ENCODE data around the gene FAF1. TPM values are rescaled to one million over a fixed set of nuclear protein-coding genes. Genes with fewer than 3 reads are reported as not detected.

Gene FAF1
- total and polyA plus RNA-seq, 9 of the 15 experiments (the other 6 are each of a cell fraction or from before 2014, with no cell fraction given): 48.7 to 225 (median 118) TPM

DNA sequence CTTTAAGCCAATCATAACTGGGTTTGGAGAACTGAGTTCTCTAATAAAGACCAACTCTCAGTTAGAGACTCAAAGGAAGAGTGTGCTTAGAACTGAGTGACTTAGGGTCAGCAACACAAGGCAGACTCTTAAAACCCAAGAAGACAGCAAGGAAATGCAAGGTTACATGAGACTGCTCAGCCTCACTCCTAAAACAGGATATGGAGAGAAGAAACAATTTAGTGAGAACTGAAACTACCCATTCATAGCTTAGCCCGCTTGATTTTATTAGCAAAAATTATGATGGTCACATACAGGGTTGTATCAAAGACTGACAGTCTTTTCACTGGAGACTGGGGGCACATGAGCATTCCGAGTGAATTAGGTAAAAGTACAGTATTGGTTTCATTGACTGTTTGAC is 457.9 kb downstream of the FAF1 start:
- Histone ChIP-seq H3K36me3 (ENCODE audit: control insufficient read depth, insufficient read depth, low read length) (peaks cover 17% of the 10 kb centered on the region), H3K9me1 (ENCODE audit: control insufficient read depth, insufficient read depth, low read length) (no peaks in the 10 kb centered on the region), H4K20me1 (replicated peaks; ENCODE audit: control insufficient read depth, insufficient read depth, low read length) (no peaks in the 10 kb centered on the region), H3K9ac (ENCODE audit: insufficient read depth in 1 of 2, low read depth in 2 of 2, low read length in 2 of 2) (no peak overlapping the region), H3K4me3 (no peak overlapping the region), H3K27ac (ENCODE audit: extremely low read depth, low read depth, low read length) (no peak overlapping the region), H3K4me1 (replicated peaks in 1 of 2; ENCODE audit: control insufficient read depth in 2 of 2, insufficient read depth in 2 of 2, low read length in 2 of 2) (no peaks in the 10 kb centered on the region), H3K4me2 (ENCODE audit: insufficient read depth, low read length) (no peak overlapping the region), H3K79me2 (ENCODE audit: control insufficient read depth, insufficient read depth, low read length) (no peaks in the 10 kb centered on the region), H2AFZ (ENCODE audit: low read depth, low read length) (no peak overlapping the region), H3K9me3 (replicated peaks; ENCODE audit: control insufficient read depth, insufficient read depth, low read depth, low read length) (no peaks in the 10 kb centered on the region), H3K27me3 (ENCODE audit: control insufficient read depth in 2 of 2, insufficient read depth in 2 of 2, low read length in 2 of 2) (no peaks in the 10 kb centered on the region)
- intact Hi-C loops (cut with micrococcal nuclease): no loop called here
- BruUV-seq (replicated peaks): no TSS peak
- POLR2A ChIA-PET: interaction anchor here (1.1 kb wide), 1 partner anchor 14 kb away, joined by 8 read pairs; no protein-coding TSS in a partner anchor
- in situ Hi-C loops (cut with MboI): no loop called here
- ATAC-seq: no peak
- CTCF ChIA-PET (ENCODE audit: low intra/inter-chr PET ratio): no interaction called here
- FAIRE-seq: no peak
- TF ChIP-seq PHTF2 (CRISPR knock-in tag; IDR thresholded peaks at IDR 0.05) (no peak), RBBP5 (IDR thresholded peaks at IDR 0.05; ENCODE audit: borderline replicate concordance, insufficient read depth, low read length, poor library complexity, severe bottlenecking) (no peak), ZBTB8A (IDR thresholded peaks at IDR 0.05; ENCODE audit: partially characterized antibody) (no peak), MIER1 (IDR thresholded peaks at IDR 0.05; ENCODE audit: low read depth) (no peak), MXI1 (IDR thresholded peaks at IDR 0.05; ENCODE audit: low read depth, low read length) (no peak), RFX1 (IDR thresholded peaks at IDR 0.05) (no peak), ARHGAP35 (IDR thresholded peaks at IDR 0.05; ENCODE audit: partially characterized antibody) (no peak), CTBP1 (IDR thresholded peaks at IDR 0.05; ENCODE audit: borderline replicate concordance) (no peak), SIN3B (IDR thresholded peaks at IDR 0.05; ENCODE audit: low read depth) (no peak), ESRRB (CRISPR knock-in tag; IDR thresholded peaks at IDR 0.05; ENCODE audit: borderline replicate concordance) (no peak), ZNF175 (CRISPR knock-in tag; IDR thresholded peaks at IDR 0.05; ENCODE audit: low read depth) (no peak), BCOR (IDR thresholded peaks at IDR 0.05) (no peak), ZNF282 (CRISPR knock-in tag; IDR thresholded peaks at IDR 0.05) (no peak), TGIF2 (CRISPR knock-in tag; IDR thresholded peaks at IDR 0.05) (no peak), ZNF311 (CRISPR knock-in tag; IDR thresholded peaks at IDR 0.05) (no peak), CXXC5 (CRISPR knock-in tag; IDR thresholded peaks at IDR 0.05) (no peak)
- TF ChIP-seq, protein P1, sequence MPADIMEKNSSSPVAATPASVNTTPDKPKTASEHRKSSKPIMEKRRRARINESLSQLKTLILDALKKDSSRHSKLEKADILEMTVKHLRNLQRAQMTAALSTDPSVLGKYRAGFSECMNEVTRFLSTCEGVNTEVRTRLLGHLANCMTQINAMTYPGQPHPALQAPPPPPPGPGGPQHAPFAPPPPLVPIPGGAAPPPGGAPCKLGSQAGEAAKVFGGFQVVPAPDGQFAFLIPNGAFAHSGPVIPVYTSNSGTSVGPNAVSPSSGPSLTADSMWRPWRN (IDR thresholded peaks at IDR 0.05; ENCODE audit: low read depth): no peak
- no peak for DNase-seq (ENCODE audit: extremely low read depth in 1 of 4, low spot score in 3 of 4)
- WGBS (ENCODE audit: insufficient coverage, low coverage, missing lambda C conversion rate): 80% methylated on average over 2 of the region's 2 CpGs

Data from K562 (cell line).